ENCODE results near the gene PCDHB4. TPM values are rescaled to one million over a fixed set of nuclear protein-coding genes. Genes with fewer than 3 reads are reported as not detected.
A peak's percentile ranks its signal among the peaks of the same experiment; 100 is the strongest.

PCDHB4 gene
- total RNA-seq = 1 to 10 TPM; 1.9 to 4.3 TPM
- polyA plus RNA-seq (ENCODE audit: insufficient read length in 6 of 6) = 1 to 10 TPM; 2.0 to 3.5 (median 2.5) TPM
- long read RNA-seq, donor 1, transcript PCDHB4-201 (1 exons, 3,825 nt) = major isoform, 7 of 7 reads
- long read RNA-seq, donor 1, partial matches to known transcripts = 0 of 7 reads
- long read RNA-seq, donor 1, other reads (novel, unspliced or antisense) = 0 of 7 reads
- long read RNA-seq, donor 2, transcript PCDHB4-201 (1 exons, 3,825 nt) = major isoform, 6 of 7 reads
- long read RNA-seq, donor 2, partial matches to known transcripts = 0 of 7 reads
- long read RNA-seq, donor 2, other reads (novel, unspliced or antisense) = 0 of 7 reads
- long read RNA-seq, donor 3, partial matches to known transcripts = 0 of 1 reads
- long read RNA-seq, donor 3, other reads (novel, unspliced or antisense) = 0 of 1 reads
- long read RNA-seq, donor 4 = 0 reads
- long read RNA-seq, donor 5, partial matches to known transcripts = 0 of 2 reads
- long read RNA-seq, donor 5, other reads (novel, unspliced or antisense) = 0 of 2 reads
- long read RNA-seq, donor 6, partial matches to known transcripts = 0 of 2 reads
- long read RNA-seq, donor 6, other reads (novel, unspliced or antisense) = 0 of 2 reads
- long read RNA-seq, donor 7 = 0 reads
- long read RNA-seq, donor 8, partial matches to known transcripts = 0 of 3 reads
- long read RNA-seq, donor 8, other reads (novel, unspliced or antisense) = 0 of 3 reads
- long read RNA-seq, donor 9 = 0 reads
- long read RNA-seq, donor 10, partial matches to known transcripts = 0 of 1 reads
- long read RNA-seq, donor 10, other reads (novel, unspliced or antisense) = 0 of 1 reads
- long read RNA-seq, donor 11, transcript PCDHB4-201 (1 exons, 3,825 nt) = major isoform, 8 of 8 reads
- long read RNA-seq, donor 11, partial matches to known transcripts = 0 of 8 reads
- long read RNA-seq, donor 11, other reads (novel, unspliced or antisense) = 0 of 8 reads
- long read RNA-seq, donor 12, transcript PCDHB4-201 (1 exons, 3,825 nt) = major isoform, 7 of 7 reads
- long read RNA-seq, donor 12, partial matches to known transcripts = 0 of 7 reads
- long read RNA-seq, donor 12, other reads (novel, unspliced or antisense) = 0 of 7 reads

DNA sequence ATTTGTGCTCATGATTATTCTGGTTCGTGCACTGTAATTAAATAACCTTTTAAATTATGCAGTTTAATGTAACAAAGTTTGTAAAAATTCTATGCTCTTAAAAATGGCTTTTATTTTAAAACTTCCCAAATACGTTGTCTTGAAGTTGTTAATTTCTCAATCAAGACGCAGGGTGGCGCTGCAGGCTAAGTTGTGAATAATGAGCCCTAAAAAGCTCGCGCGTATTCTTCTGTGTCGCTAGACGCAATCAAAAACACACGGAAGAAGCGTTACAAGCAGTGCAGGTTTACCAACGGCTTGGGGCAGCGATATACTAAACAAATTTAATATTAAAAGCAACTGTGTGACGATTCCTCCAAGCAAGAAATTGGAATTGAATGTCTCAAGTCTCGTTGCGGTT is at the start of gene PCDHB4:
Gene PCDHB4, plus strand, starts transcription at position 256 of the 400 bp plus-strand sequence. CDS start 181 bp downstream, outside the sequence.
- H3K9me3 ChIP-seq = peaks cover 0 to 42% of the 10 kb centered on the region in 2 donors
- no peak for ATAC-seq
- TF ChIP-seq, protein P1, sequence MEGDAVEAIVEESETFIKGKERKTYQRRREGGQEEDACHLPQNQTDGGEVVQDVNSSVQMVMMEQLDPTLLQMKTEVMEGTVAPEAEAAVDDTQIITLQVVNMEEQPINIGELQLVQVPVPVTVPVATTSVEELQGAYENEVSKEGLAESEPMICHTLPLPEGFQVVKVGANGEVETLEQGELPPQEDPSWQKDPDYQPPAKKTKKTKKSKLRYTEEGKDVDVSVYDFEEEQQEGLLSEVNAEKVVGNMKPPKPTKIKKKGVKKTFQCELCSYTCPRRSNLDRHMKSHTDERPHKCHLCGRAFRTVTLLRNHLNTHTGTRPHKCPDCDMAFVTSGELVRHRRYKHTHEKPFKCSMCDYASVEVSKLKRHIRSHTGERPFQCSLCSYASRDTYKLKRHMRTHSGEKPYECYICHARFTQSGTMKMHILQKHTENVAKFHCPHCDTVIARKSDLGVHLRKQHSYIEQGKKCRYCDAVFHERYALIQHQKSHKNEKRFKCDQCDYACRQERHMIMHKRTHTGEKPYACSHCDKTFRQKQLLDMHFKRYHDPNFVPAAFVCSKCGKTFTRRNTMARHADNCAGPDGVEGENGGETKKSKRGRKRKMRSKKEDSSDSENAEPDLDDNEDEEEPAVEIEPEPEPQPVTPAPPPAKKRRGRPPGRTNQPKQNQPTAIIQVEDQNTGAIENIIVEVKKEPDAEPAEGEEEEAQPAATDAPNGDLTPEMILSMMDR (IDR thresholded peaks at IDR 0.05) = no peak
- intact Hi-C loops (cut with DNase I) = no loop called here
- no peaks in the 10 kb centered on the region for H3K36me3 ChIP-seq
- no peak within 1 kb of the TSS for H3K27ac ChIP-seq
- peak in 1 of 4 donors; percentile 36 for DNase-seq
- peaks cover 0 to 38% of the 10 kb centered on the region in 2 donors for H3K27me3 ChIP-seq
- H3K4me3 ChIP-seq = peak within 1 kb of the TSS in 1 of 2 donors; percentile 11
- no peaks in the 10 kb centered on the region for H3K4me1 ChIP-seq

GRCh38 chr5:141077826-141078225 is 43.8 kb upstream of the PCDHB4 start:
- Histone ChIP-seq H3K4me3 (no peak overlapping the region), H3K36me3 (no peaks in the 10 kb centered on the region), H3K4me1 (no peaks in the 10 kb centered on the region), H3K27ac (no peak overlapping the region), H3K27me3 (peaks cover 0 to 37% of the 10 kb centered on the region in 2 donors), H3K9me3 (peaks cover 0 to 20% of the 10 kb centered on the region in 2 donors)
- DNase-seq = no peak
- TF ChIP-seq, protein P1 (IDR thresholded peaks at IDR 0.05) = no peak
- intact Hi-C loops (cut with DNase I) = no loop called here
- ATAC-seq = no peak

GRCh38 chr5:141082228-141082627 is 39.4 kb upstream of the PCDHB4 start:
- peaks cover 0 to 22% of the 10 kb centered on the region in 2 donors for H3K9me3 ChIP-seq
- no peaks in the 10 kb centered on the region for H3K4me1 ChIP-seq
- peaks cover 0 to 46% of the 10 kb centered on the region in 2 donors for H3K27me3 ChIP-seq
- no peaks in the 10 kb centered on the region for H3K36me3 ChIP-seq
- TF ChIP-seq, protein P1 (IDR thresholded peaks at IDR 0.05) = no peak
- intact Hi-C loops (cut with DNase I) = no loop called here
- no peak overlapping the region for H3K4me3 ChIP-seq
- DNase-seq (no peak), ATAC-seq (no peak)
- no peak overlapping the region for H3K27ac ChIP-seq

GRCh38 chr5:141084487-141084989 is 37.1 kb upstream of the PCDHB4 start:
- ATAC-seq (peak; percentile 94), DNase-seq (peak in 1 of 4 donors; percentile 34)
- H3K9me3 ChIP-seq = peaks cover 0 to 15% of the 10 kb centered on the region in 2 donors
- TF ChIP-seq, protein P1 (IDR thresholded peaks at IDR 0.05) = peak; percentile 31 to 40
- no peaks in the 10 kb centered on the region for H3K36me3 ChIP-seq
- no peaks in the 10 kb centered on the region for H3K4me1 ChIP-seq
- H3K27ac ChIP-seq = peak overlapping the region; percentile 33 to 42
- intact Hi-C loops (cut with DNase I) = no loop called here
- peak overlapping the region; percentile 17 to 34 for H3K4me3 ChIP-seq
- H3K27me3 ChIP-seq = peaks cover 0 to 25% of the 10 kb centered on the region in 2 donors

Data from left lung (tissue), 14 donors.